MCF 10A (cell line): Measurements from ENCODE around the gene AKAP13. TPM values are rescaled to one million over a fixed set of nuclear protein-coding genes. Genes with fewer than 3 reads are reported as not detected.

Experiments used
- BruUV-seq: library from RNA; stranded (reverse); fragments of 400-500 nt; replicated peaks from 2 replicates; lab custom pipeline; 2021; lab: Mats Ljungman, UMichigan
- CTCF ChIA-PET: fragments of 300-600 bp; sonication (Branson Sonifier 250); formaldehyde crosslinking; extraction: SDS; loops from one replicate; lab custom pipeline; 2021; ENCODE audit warnings: antibody characterized with exemption, inconsistent platforms; lab: Yijun Ruan, JAX
- POLR2A ChIA-PET: fragments of 300-600, 350-650 bp; sonication (Branson Sonifier 250); formaldehyde crosslinking; extraction: SDS; loops from one replicate; lab custom pipeline; 2020; ENCODE audit warnings: antibody characterized with exemption, inconsistent platforms; lab: Yijun Ruan, JAX
- DNase-seq: peaks from one replicate; pipeline ENCODE4 v3.0.0-alpha.2; 2018; ENCODE audit not compliant: unreplicated experiment
- H3K27ac Mint-ChIP-seq: one replicate; pipeline ENCODE4 v1.8.0; 2022; ENCODE audit warnings: mild to moderate bottlenecking, low read depth, mixed read lengths; ENCODE audit not compliant: unreplicated experiment
- H3K27me3 Mint-ChIP-seq: one replicate; pipeline ENCODE4 v1.8.0; 2022; ENCODE audit warnings: mixed read lengths; ENCODE audit not compliant: insufficient read depth, unreplicated experiment
- H3K36me3 Mint-ChIP-seq: one replicate; pipeline ENCODE4 v1.8.0; 2022; ENCODE audit warnings: mild to moderate bottlenecking, moderate library complexity, mixed read lengths; ENCODE audit not compliant: insufficient read depth, unreplicated experiment
- H3K4me1 Mint-ChIP-seq: one replicate; pipeline ENCODE4 v1.8.0; 2022; ENCODE audit warnings: mixed read lengths; ENCODE audit not compliant: insufficient read depth, unreplicated experiment
- H3K4me3 Mint-ChIP-seq: one replicate; pipeline ENCODE4 v1.8.0; 2022; ENCODE audit warnings: mild to moderate bottlenecking, moderate library complexity, mixed read lengths; ENCODE audit not compliant: unreplicated experiment
- H3K9me3 Mint-ChIP-seq: one replicate; pipeline ENCODE4 v1.8.0; 2022; ENCODE audit warnings: mixed read lengths; ENCODE audit not compliant: unreplicated experiment
- CTCF ChIP-seq: fragments of 200-600 bp; IDR thresholded peaks from one replicate; pipeline ENCODE4 v1.8.0; 2022; ENCODE audit warnings: antibody characterized with exemption, mild to moderate bottlenecking; ENCODE audit not compliant: unreplicated experiment
- intact Hi-C: fragments of 100-400 bp; cut with micrococcal nuclease; formaldehyde crosslinking; loops from 2 replicates; pipeline ENCODE4 v1.14.1; 2022
- total RNA-seq: library from RNA; stranded (reverse); gene quantifications from 2 replicates; pipeline ENCODE4 v1.2.3, GENCODE V29; 2022

Gene AKAP13
- total RNA-seq, 1 experiment from 2014 or later = 65.7 TPM

GRCh38 chr15:85499371-85499887 is 119.0 kb downstream of the AKAP13 start:
- DNase-seq = no peak
- intact Hi-C loops = loop anchor here (10.0 kb wide), 1 partner anchor 335 kb away; no protein-coding TSS in a partner anchor
- Mint-ChIP-seq H3K36me3 (peaks cover 17% of the 10 kb centered on the region), H3K4me1 (peaks cover 34% of the 10 kb centered on the region), H3K27ac (no peak overlapping the region), H3K4me3 (no peak overlapping the region), H3K27me3 (no peaks in the 10 kb centered on the region), H3K9me3 (no peaks in the 10 kb centered on the region)
- TF ChIP-seq CTCF = no peak
- ChIA-PET POLR2A (interaction anchor here (1.8 kb wide), 1 partner anchor 29 kb away, joined by 3 read pairs; no protein-coding TSS in a partner anchor), CTCF (interaction anchor here (0.7 to 7.2 kb wide), 6 partner anchors 12 to 203 kb away, joined by 3 to 64 read pairs (median 4); no protein-coding TSS in a partner anchor)
- BruUV-seq = no TSS peak

- no TSS peak for BruUV-seq
- Mint-ChIP-seq H3K4me1 (peaks cover 36% of the 10 kb centered on the region), H3K4me3 (no peak overlapping the region), H3K9me3 (no peaks in the 10 kb centered on the region), H3K36me3 (peaks cover 13% of the 10 kb centered on the region), H3K27me3 (no peaks in the 10 kb centered on the region), H3K27ac (no peak overlapping the region)
- CTCF ChIA-PET = interaction anchor here (0.7 to 7.2 kb wide), 6 partner anchors 13 to 204 kb away, joined by 3 to 64 read pairs (median 4); no protein-coding TSS in a partner anchor
- POLR2A ChIA-PET = interaction anchor here (1.8 kb wide), 1 partner anchor 28 kb away, joined by 3 read pairs; no protein-coding TSS in a partner anchor
- intact Hi-C loops = no loop called here
- no peak for TF ChIP-seq CTCF
- DNase-seq = no peak
These were observed 119.8 kb downstream of the AKAP13 start for GRCh38 chr15:85500060-85500708.

GRCh38 chr15:85500729-85501128 is 120.3 kb downstream of the AKAP13 start:
- peaks cover 13% of the 10 kb centered on the region for H3K36me3 Mint-ChIP-seq
- H3K9me3 Mint-ChIP-seq = no peaks in the 10 kb centered on the region
- no peaks in the 10 kb centered on the region for H3K27me3 Mint-ChIP-seq
- intact Hi-C loops = no loop called here
- ChIA-PET POLR2A (interaction anchor here (0.6 to 1.8 kb wide), 2 partner anchors 28 to 204 kb away, joined by 3 read pairs; no protein-coding TSS in a partner anchor), CTCF (interaction anchor here (1.1 to 7.2 kb wide), 3 partner anchors 14 to 169 kb away, joined by 3 to 64 read pairs (median 11); no protein-coding TSS in a partner anchor)
- no peak overlapping the region for H3K4me3 Mint-ChIP-seq
- H3K4me1 Mint-ChIP-seq = peaks cover 39% of the 10 kb centered on the region
- no peak overlapping the region for H3K27ac Mint-ChIP-seq
- no peak for DNase-seq
- BruUV-seq = no TSS peak
- TF ChIP-seq CTCF = no peak

- no peak for TF ChIP-seq CTCF
- peaks cover 39% of the 10 kb centered on the region for H3K4me1 Mint-ChIP-seq
- CTCF ChIA-PET = interaction anchor here (0.6 to 7.2 kb wide), 4 partner anchors 8 to 170 kb away, joined by 3 to 64 read pairs (median 10); no protein-coding TSS in a partner anchor
These were observed 121.2 kb downstream of the AKAP13 start for GRCh38 chr15:85501574-85501973.

More at GRCh38 chr15:85501574-85501973, 121.2 kb downstream of the AKAP13 start:
- H3K36me3 Mint-ChIP-seq = peaks cover 13% of the 10 kb centered on the region
- no peak for DNase-seq
- H3K4me3 Mint-ChIP-seq = no peak overlapping the region
- H3K27me3 Mint-ChIP-seq = no peaks in the 10 kb centered on the region
- H3K27ac Mint-ChIP-seq = no peak overlapping the region
- intact Hi-C loops = no loop called here
- POLR2A ChIA-PET = no interaction called here
- H3K9me3 Mint-ChIP-seq = no peaks in the 10 kb centered on the region
- no TSS peak for BruUV-seq
